SK-N-SH (cell line): ENCODE results near the gene TGFBR3. TPM values are rescaled to one million over a fixed set of nuclear protein-coding genes. Genes with fewer than 3 reads are reported as not detected.

Experiments
- CTCF ChIA-PET: fragments of 300-600, 350-600 bp; formaldehyde crosslinking; extraction: SDS; loops from one replicate; lab custom pipeline; 2021; lab: Yijun Ruan, JAX
- POLR2A ChIA-PET: fragments of 350-600 bp; sonication (Branson Sonifier 250); formaldehyde crosslinking; extraction: SDS; loops from one replicate; lab custom pipeline; 2020; ENCODE audit warnings: antibody characterized with exemption, inconsistent platforms; lab: Yijun Ruan, JAX
- DNase-seq: peaks from one replicate; pipeline ENCODE4 v3.0.0; 2012
- H2AFZ ChIP-seq: fragments of 200-600 bp; sonication (generic); 2 replicates; pipeline ENCODE4 v1.8.1; 2016; ENCODE audit warnings: antibody characterized with exemption, mild to moderate bottlenecking, low read depth
- H3F3A ChIP-seq: fragments of 200-600 bp; sonication (generic); replicated peaks from 2 replicates; pipeline ENCODE3; 2016; ENCODE audit warnings: antibody characterized with exemption, mild to moderate bottlenecking; ENCODE audit not compliant: insufficient read depth
- H3K27ac ChIP-seq, 2 experiments: fragments of 200-500 bp in 1 of 2; fragments of 200-600 bp in 1 of 2; sonication (Bioruptor generic) in 1 of 2; sonication (generic), shearing (Covaris generic) in 1 of 2; 2 replicates each; pipeline versions ENCODE4 v1.5.1 to v1.6.1; 2014 to 2016; ENCODE audit warnings: low read depth in 2 of 2, inconsistent platforms in 1 of 2, low read length in 1 of 2, mild to moderate bottlenecking in 1 of 2, mixed read lengths in 1 of 2
- H3K27me3 ChIP-seq: fragments of 200-600 bp; sonication (generic), shearing (Covaris generic); 2 replicates; pipeline ENCODE4 v1.6.1; 2016; ENCODE audit warnings: mixed run types; ENCODE audit not compliant: insufficient read depth
- H3K36me3 ChIP-seq, 2 experiments: fragments of 200-500 bp in 1 of 2; fragments of 200-600 bp in 1 of 2; sonication (Bioruptor generic) in 1 of 2; sonication (generic) in 1 of 2; replicated peaks in 1 of 2; 2 replicates each; pipeline versions ENCODE3 to v1.5.1; 2014 to 2016; ENCODE audit warnings: low read length in 1 of 2, mild to moderate bottlenecking in 1 of 2; ENCODE audit not compliant: insufficient read depth in 2 of 2, control insufficient read depth in 1 of 2
- H3K4me1 ChIP-seq, 2 experiments: fragments of 200-500 bp in 1 of 2; fragments of 200-600 bp in 1 of 2; sonication (Bioruptor generic) in 1 of 2; sonication (generic), shearing (Covaris generic) in 1 of 2; 2 replicates each; pipeline versions ENCODE4 v1.5.1 to v1.6.1; 2014 to 2016; ENCODE audit warnings: low read depth in 1 of 2, low read length in 1 of 2, mixed run types in 1 of 2; ENCODE audit not compliant: insufficient read depth in 2 of 2, control insufficient read depth in 1 of 2
- H3K4me2 ChIP-seq: fragments of 200-600 bp; sonication (generic), shearing (Covaris generic); 2 replicates; pipeline ENCODE4 v1.6.1; 2017; ENCODE audit warnings: mixed run types
- H3K4me3 ChIP-seq, 2 experiments: fragments of 200-500 bp in 1 of 2; fragments of 200-600 bp in 1 of 2; sonication (Bioruptor generic) in 1 of 2; sonication (generic), shearing (Covaris generic) in 1 of 2; 2 replicates each; pipeline versions ENCODE4 v1.5.1 to v1.8.1; 2014 to 2016; ENCODE audit warnings: low read depth in 2 of 2, inconsistent platforms in 1 of 2, low read length in 1 of 2, mild to moderate bottlenecking in 1 of 2, mixed read lengths in 1 of 2, moderate library complexity in 1 of 2
- H3K79me2 ChIP-seq: fragments of 200-600 bp; sonication (generic); 2 replicates; pipeline ENCODE4 v1.8.1; 2017; ENCODE audit warnings: mild to moderate bottlenecking; ENCODE audit not compliant: insufficient read depth
- H3K9ac ChIP-seq: fragments of 200-600 bp; sonication (generic); 2 replicates; pipeline ENCODE4 v1.6.1; 2017; ENCODE audit warnings: mixed run types
- H3K9me2 ChIP-seq: fragments of 200-600 bp; sonication (generic); 2 replicates; pipeline ENCODE4 v1.6.1; 2017; ENCODE audit warnings: mixed run types
- H3K9me3 ChIP-seq: fragments of 200-600 bp; sonication (generic); 2 replicates; pipeline ENCODE4 v1.6.1; 2017; ENCODE audit warnings: mixed run types, mild to moderate bottlenecking, moderate library complexity
- H4K20me1 ChIP-seq: fragments of 200-600 bp; sonication (generic); 2 replicates; pipeline ENCODE4 v1.6.1; 2017; ENCODE audit warnings: mild to moderate bottlenecking, mixed run types; ENCODE audit not compliant: insufficient read depth
- CHD2 ChIP-seq: fragments of 150-350 bp; IDR thresholded peaks from 2 replicates; pipeline ENCODE4 v1.6.1; 2018; ENCODE audit warnings: low read length; ENCODE audit not compliant: partially characterized antibody
- CTCF ChIP-seq: fragments of 200-600 bp; sonication (generic); IDR thresholded peaks from 2 replicates; pipeline ENCODE4 v1.6.1; 2017; ENCODE audit warnings: antibody characterized with exemption, mild to moderate bottlenecking, moderate library complexity
- ELF1 ChIP-seq: IDR thresholded peaks from 2 replicates; pipeline ENCODE4 v1.4.0; 2012
- EZH2phosphoT487 ChIP-seq: fragments of 200-600 bp; sonication (generic); IDR thresholded peaks from 2 replicates; pipeline ENCODE4 v1.6.1; 2017; ENCODE audit warnings: low read depth, mixed run types, mild to moderate bottlenecking, antibody characterized with exemption, moderate library complexity, borderline replicate concordance
- FOSL2 ChIP-seq: IDR thresholded peaks from 2 replicates; pipeline ENCODE4 v1.4.0; 2012; ENCODE audit warnings: low read depth, mild to moderate bottlenecking, moderate library complexity, borderline replicate concordance
- FOXJ3 ChIP-seq: sonication (generic); formaldehyde crosslinking; IDR thresholded peaks from 2 replicates; pipeline ENCODE4 v1.5.1; 2020; ENCODE audit warnings: mild to moderate bottlenecking, missing genetic modification reagents
- GABPA ChIP-seq: IDR thresholded peaks from 2 replicates; pipeline ENCODE4 v1.4.0; 2012; ENCODE audit warnings: low read depth, mild to moderate bottlenecking
- GATA2 ChIP-seq: sonication (generic); formaldehyde crosslinking; IDR thresholded peaks from 2 replicates; pipeline ENCODE4 v1.5.0; 2020; ENCODE audit warnings: mild to moderate bottlenecking, missing genetic modification reagents
- JUND ChIP-seq: IDR thresholded peaks from 2 replicates; pipeline ENCODE4 v1.4.0; 2012
- MEF2A ChIP-seq: IDR thresholded peaks from 2 replicates; pipeline ENCODE4 v1.4.0; 2012; ENCODE audit warnings: low read depth, borderline replicate concordance
- NFIC ChIP-seq: IDR thresholded peaks from 2 replicates; pipeline ENCODE4 v1.4.0; 2012; ENCODE audit warnings: borderline replicate concordance
- PBX3 ChIP-seq: IDR thresholded peaks from 2 replicates; pipeline ENCODE4; 2012
- POLR2AphosphoS5 ChIP-seq: IDR thresholded peaks from 2 replicates; pipeline ENCODE4 v1.6.1; 2012; ENCODE audit warnings: low read depth, low read length
- RCOR1 ChIP-seq: fragments of 150-350 bp; IDR thresholded peaks from 2 replicates; pipeline ENCODE4 v1.6.1; 2017; ENCODE audit warnings: antibody characterized with exemption, low read length
- RXRA ChIP-seq: IDR thresholded peaks from 2 replicates; pipeline ENCODE4 v1.4.0; 2012; ENCODE audit warnings: low read depth, mild to moderate bottlenecking, borderline replicate concordance
- SIN3A ChIP-seq: IDR thresholded peaks from 2 replicates; pipeline ENCODE4 v1.6.1; 2012; ENCODE audit warnings: low read depth, mild to moderate bottlenecking, low read length, moderate library complexity, borderline replicate concordance
- TAF1 ChIP-seq: IDR thresholded peaks from 2 replicates; pipeline ENCODE4 v1.6.1; 2012; ENCODE audit warnings: low read depth, mild to moderate bottlenecking, low read length, moderate library complexity, borderline replicate concordance
- TEAD4 ChIP-seq: IDR thresholded peaks from 2 replicates; pipeline ENCODE4 v1.4.0; 2012; ENCODE audit warnings: mild to moderate bottlenecking, borderline replicate concordance; ENCODE audit not compliant: insufficient read depth
- YY1 ChIP-seq: IDR thresholded peaks from 2 replicates; pipeline ENCODE4 v1.4.0; 2012; ENCODE audit warnings: low read depth, mild to moderate bottlenecking
- WGBS: methylation state at CpG from one replicate; pipeline ENCODE4 v1.1.6; 2017; ENCODE audit warnings: low lambda C conversion rate; 5-methylcytosine and 5-hydroxymethylcytosine counted together
- polyA plus RNA-seq, 3 experiments: library from polyadenylated mRNA; depleted of rRNA; stranded (reverse); fragments of >200 nt; gene quantifications; 2 replicates each; pipeline ENCODE4 v1.2.3, GENCODE V29; 2012
- TF ChIP-seq, protein P1 (sequence below): IDR thresholded peaks from 2 replicates; pipeline ENCODE4 v1.4.0; 2012; ENCODE audit warnings: low read depth
- TF ChIP-seq, protein P2 (sequence below): fragments of 150-350 bp; IDR thresholded peaks from 2 replicates; pipeline ENCODE4 v1.6.1; 2016; ENCODE audit warnings: mild to moderate bottlenecking, low read depth, low read length
- TF ChIP-seq, protein P3 (sequence below): IDR thresholded peaks from 2 replicates; pipeline ENCODE4 v1.4.0; 2012; ENCODE audit warnings: low read depth, borderline replicate concordance

TGFBR3 gene
- polyA plus RNA-seq, 1 of the 3 experiments (the other 2 are of a cell fraction), result 0.07 TPM

- no peak overlapping the region for H2AFZ ChIP-seq
- no peaks in the 10 kb centered on the region for H3K9me2 ChIP-seq
- no peak overlapping the region for H3K9ac ChIP-seq
- ChIA-PET POLR2A (no interaction called here), CTCF (no interaction called here)
- DNase-seq, result no peak
- H3F3A ChIP-seq, result no peaks in the 10 kb centered on the region
- no peaks in the 10 kb centered on the region for H3K79me2 ChIP-seq
- WGBS, result 35% methylated on average over 5 of the region's 5 CpGs
- no peak overlapping the region for H3K27ac ChIP-seq
- H3K4me2 ChIP-seq, result no peak overlapping the region
- H3K4me1 ChIP-seq, result no peaks in the 10 kb centered on the region
- H3K9me3 ChIP-seq, result no peaks in the 10 kb centered on the region
- no peaks in the 10 kb centered on the region for H4K20me1 ChIP-seq
- H3K36me3 ChIP-seq, result no peaks in the 10 kb centered on the region
- no peaks in the 10 kb centered on the region for H3K27me3 ChIP-seq
- TF ChIP-seq GABPA, result no peak
- no peak for TF ChIP-seq MEF2A
- TF ChIP-seq RCOR1, result no peak
- TF ChIP-seq, protein P1, sequence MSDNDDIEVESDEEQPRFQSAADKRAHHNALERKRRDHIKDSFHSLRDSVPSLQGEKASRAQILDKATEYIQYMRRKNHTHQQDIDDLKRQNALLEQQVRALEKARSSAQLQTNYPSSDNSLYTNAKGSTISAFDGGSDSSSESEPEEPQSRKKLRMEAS, result no peak
- no peak for TF ChIP-seq CHD2
- TF ChIP-seq FOXJ3, result no peak
- no peak for TF ChIP-seq SIN3A
- no peak for TF ChIP-seq NFIC
- TF ChIP-seq FOSL2, result no peak
- no peak for TF ChIP-seq POLR2AphosphoS5
- TF ChIP-seq TEAD4, result no peak
- TF ChIP-seq, protein P2, sequence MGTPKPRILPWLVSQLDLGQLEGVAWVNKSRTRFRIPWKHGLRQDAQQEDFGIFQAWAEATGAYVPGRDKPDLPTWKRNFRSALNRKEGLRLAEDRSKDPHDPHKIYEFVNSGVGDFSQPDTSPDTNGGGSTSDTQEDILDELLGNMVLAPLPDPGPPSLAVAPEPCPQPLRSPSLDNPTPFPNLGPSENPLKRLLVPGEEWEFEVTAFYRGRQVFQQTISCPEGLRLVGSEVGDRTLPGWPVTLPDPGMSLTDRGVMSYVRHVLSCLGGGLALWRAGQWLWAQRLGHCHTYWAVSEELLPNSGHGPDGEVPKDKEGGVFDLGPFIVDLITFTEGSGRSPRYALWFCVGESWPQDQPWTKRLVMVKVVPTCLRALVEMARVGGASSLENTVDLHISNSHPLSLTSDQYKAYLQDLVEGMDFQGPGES, result no peak
- no peak for TF ChIP-seq PBX3
- no peak for TF ChIP-seq EZH2phosphoT487
- no peak for TF ChIP-seq YY1
- TF ChIP-seq TAF1, result no peak
- TF ChIP-seq ELF1, result no peak
- no peak for TF ChIP-seq GATA2 (CRISPR knock-in tag)
- TF ChIP-seq JUND, result no peak
- no peak overlapping the region for H3K4me3 ChIP-seq
Observed at GRCh38 chr1:91741301-91741700, 144.7 kb downstream of the TGFBR3 start.

DNA sequence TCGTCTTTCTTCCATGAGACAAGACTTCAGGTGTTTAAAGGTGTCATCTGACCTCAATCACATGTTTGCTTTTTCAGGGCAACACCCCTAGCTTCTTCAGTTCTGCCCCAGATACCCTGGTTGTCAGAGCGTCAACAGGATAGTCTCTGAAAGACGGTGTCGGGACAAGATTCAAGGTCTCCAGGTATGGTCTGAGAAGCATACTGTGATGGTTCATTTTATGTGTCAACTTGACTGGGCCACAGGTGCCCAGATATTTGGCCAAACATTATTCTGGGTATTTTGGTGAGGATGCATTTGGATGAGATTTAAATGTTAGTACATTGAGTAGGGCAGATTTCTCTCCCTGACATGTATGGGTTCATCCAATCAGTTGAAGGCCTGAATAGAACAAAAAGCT, 148.3 kb downstream of the TGFBR3 start:
- Histone ChIP-seq H3K27ac (no peak overlapping the region), H3K9me2 (no peaks in the 10 kb centered on the region), H3F3A (no peaks in the 10 kb centered on the region), H3K9me3 (no peaks in the 10 kb centered on the region), H3K4me3 (no peak overlapping the region), H3K79me2 (no peaks in the 10 kb centered on the region), H3K36me3 (no peaks in the 10 kb centered on the region), H2AFZ (no peak overlapping the region), H3K9ac (no peak overlapping the region), H3K27me3 (peaks cover 17% of the 10 kb centered on the region; the same call in 1 of the 2 replicates), H4K20me1 (no peaks in the 10 kb centered on the region), H3K4me1 (no peaks in the 10 kb centered on the region), H3K4me2 (no peak overlapping the region)
- ChIA-PET CTCF (interaction anchor here (1.2 kb wide), 1 partner anchor 57 kb away, joined by 3 read pairs; no protein-coding TSS in a partner anchor), POLR2A (no interaction called here)
- DNase-seq, result no peak
- 60% methylated on average over 4 of the region's 4 CpGs for WGBS
- TF ChIP-seq CHD2, result no peak
- TF ChIP-seq, protein P3, sequence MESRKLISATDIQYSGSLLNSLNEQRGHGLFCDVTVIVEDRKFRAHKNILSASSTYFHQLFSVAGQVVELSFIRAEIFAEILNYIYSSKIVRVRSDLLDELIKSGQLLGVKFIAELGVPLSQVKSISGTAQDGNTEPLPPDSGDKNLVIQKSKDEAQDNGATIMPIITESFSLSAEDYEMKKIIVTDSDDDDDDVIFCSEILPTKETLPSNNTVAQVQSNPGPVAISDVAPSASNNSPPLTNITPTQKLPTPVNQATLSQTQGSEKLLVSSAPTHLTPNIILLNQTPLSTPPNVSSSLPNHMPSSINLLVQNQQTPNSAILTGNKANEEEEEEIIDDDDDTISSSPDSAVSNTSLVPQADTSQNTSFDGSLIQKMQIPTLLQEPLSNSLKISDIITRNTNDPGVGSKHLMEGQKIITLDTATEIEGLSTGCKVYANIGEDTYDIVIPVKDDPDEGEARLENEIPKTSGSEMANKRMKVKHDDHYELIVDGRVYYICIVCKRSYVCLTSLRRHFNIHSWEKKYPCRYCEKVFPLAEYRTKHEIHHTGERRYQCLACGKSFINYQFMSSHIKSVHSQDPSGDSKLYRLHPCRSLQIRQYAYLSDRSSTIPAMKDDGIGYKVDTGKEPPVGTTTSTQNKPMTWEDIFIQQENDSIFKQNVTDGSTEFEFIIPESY, result no peak
- no peak for TF ChIP-seq CTCF
- no peak for TF ChIP-seq RXRA
- no peak for TF ChIP-seq YY1
- no peak for TF ChIP-seq PBX3
- TF ChIP-seq, protein P1, result no peak
